Stomach (tissue), 9 donors: ENCODE data around the gene PKD1L1. TPM values are rescaled to one million over a fixed set of nuclear protein-coding genes. Genes with fewer than 3 reads are reported as not detected.

Source experiments
- DNase-seq, 2 donors: peaks; one replicate each; pipeline versions ENCODE4 v3.0.0 to v3.0.0-alpha.2; 2013 to 2019
- H3K27ac ChIP-seq, 5 donors: fragments of 200-600 bp in 4 of 5; sonication (generic) in 4 of 5; one replicate each; pipeline ENCODE4 v1.5.1; 2013 to 2019; ENCODE audit warnings: mild to moderate bottlenecking in 1 of 5, moderate library complexity in 1 of 5
- H3K27me3 ChIP-seq, 3 donors: fragments of 200-600 bp; sonication (generic); one replicate each; pipeline ENCODE4 v1.5.1; 2017 to 2019; ENCODE audit warnings: mixed run types in 1 of 3
- H3K36me3 ChIP-seq, 4 donors: fragments of 200-600 bp; sonication (generic); 1 replicate in 3 of 4; 2 replicates in 1 of 4; pipeline ENCODE4 v1.5.1; 2016 to 2019
- H3K4me1 ChIP-seq, 4 donors: fragments of 200-600 bp; sonication (generic); one replicate each; pipeline ENCODE4 v1.5.1; 2016 to 2019
- H3K4me3 ChIP-seq, 4 donors: fragments of 200-600 bp; sonication (generic) in 3 of 4; one replicate each; pipeline ENCODE4 v1.5.1; 2016 to 2019; ENCODE audit warnings: mild to moderate bottlenecking in 1 of 4
- H3K9me3 ChIP-seq, 4 donors: fragments of 200-600 bp; sonication (generic); one replicate each; pipeline ENCODE4 v1.5.1; 2016 to 2019
- CTCF ChIP-seq, 7 experiments: fragments of 450-650 bp in 4 of 7; fragments of 200-600 bp in 3 of 7; sonication (generic) in 3 of 7; IDR thresholded peaks; one replicate each; pipeline ENCODE4 v1.5.1; 2016 to 2019; ENCODE audit warnings: antibody characterized with exemption in 7 of 7, control low read depth in 2 of 7, mild to moderate bottlenecking in 1 of 7
- EP300 ChIP-seq: sonication (generic); formaldehyde crosslinking; IDR thresholded peaks from one replicate; pipeline ENCODE4 v1.6.1; 2017; ENCODE audit warnings: antibody characterized with exemption
- POLR2A ChIP-seq, 4 donors: fragments of 450-650 bp; IDR thresholded peaks; one replicate each; pipeline ENCODE4 v1.6.1; 2016; ENCODE audit warnings: antibody characterized with exemption in 4 of 4, control low read depth in 2 of 4, mild to moderate bottlenecking in 1 of 4, moderate library complexity in 1 of 4
- POLR2AphosphoS5 ChIP-seq, 3 donors: sonication (generic); formaldehyde crosslinking; IDR thresholded peaks; one replicate each; pipeline ENCODE4 v1.6.1; 2016; ENCODE audit warnings: antibody characterized with exemption in 3 of 3
- WGBS, 5 donors: extraction: QIAGEN DNeasy Blood & Tissue Kit in 3 of 5; methylation state at CpG; one replicate each; pipeline versions ENCODE4 v1.1.5 to v1.1.7; 2013 to 2018; 5-methylcytosine and 5-hydroxymethylcytosine counted together
- intact Hi-C: fragments of 100-400 bp; cut with DNase I; formaldehyde crosslinking; loops from one replicate; pipeline ENCODE4 v1.15.1; 2023; ENCODE audit warnings: low total_unique reads
- polyA plus RNA-seq, 3 donors: library from polyadenylated mRNA; stranded (reverse); fragments of 200-250 nt; gene quantifications; one replicate each; pipeline ENCODE4 v1.2.3, GENCODE V29; 2013
- total RNA-seq, 5 donors: library from RNA; depleted of rRNA; stranded (reverse); fragments of >200 nt; gene quantifications; one replicate each; pipeline versions ENCODE4 v1.1.0 to v1.2.3, GENCODE V29; 2014 to 2016
- donor health status: healthy with polysubstance abuse.
- donor health status: Bipolar disorder and iron deficiency.
- donor health status: healthy.

The PKD1L1 gene
- total and polyA plus RNA-seq, 8 donors, result under 0.01 to 1.2 (median 0.10) TPM; not detected in 2

GRCh38 chr7:47827351-47827756 is 120.9 kb downstream of the PKD1L1 start:
- no peaks in the 10 kb centered on the region for H3K27me3 ChIP-seq
- 53 to 79% (median 77%) methylated on average over 3 to 8 of the region's 8 CpGs for WGBS, 5 donors
- peak in 1 of 2 donors; percentile 26 for DNase-seq
- H3K36me3 ChIP-seq, result no peaks in the 10 kb centered on the region
- no peak overlapping the region for H3K27ac ChIP-seq
- intact Hi-C loops, result no loop called here
- no peaks in the 10 kb centered on the region for H3K9me3 ChIP-seq
- no peak overlapping the region for H3K4me3 ChIP-seq
- no peak for TF ChIP-seq CTCF (IDR thresholded peaks at IDR 0.05)
- no peaks in the 10 kb centered on the region for H3K4me1 ChIP-seq

GRCh38 chr7:47826754-47827153 is 121.5 kb downstream of the PKD1L1 start:
- intact Hi-C loops, result no loop called here
- WGBS, 5 donors, result 45 to 84% (median 77%) methylated on average over 1 of the region's 1 CpG
- no peaks in the 10 kb centered on the region for H3K27me3 ChIP-seq
- H3K4me3 ChIP-seq, result no peak overlapping the region
- no peaks in the 10 kb centered on the region for H3K4me1 ChIP-seq
- H3K36me3 ChIP-seq, result no peaks in the 10 kb centered on the region
- TF ChIP-seq EP300 (no peak), POLR2AphosphoS5 (IDR thresholded peaks at IDR 0.05) (no peak), CTCF (IDR thresholded peaks at IDR 0.05) (no peak), POLR2A (IDR thresholded peaks at IDR 0.05) (no peak)
- H3K27ac ChIP-seq, result no peak overlapping the region
- no peaks in the 10 kb centered on the region for H3K9me3 ChIP-seq
- DNase-seq, result no peak

- H3K4me3 ChIP-seq, result no peak overlapping the region
- TF ChIP-seq EP300 (no peak), CTCF (IDR thresholded peaks at IDR 0.05) (no peak), POLR2AphosphoS5 (IDR thresholded peaks at IDR 0.05) (no peak), POLR2A (IDR thresholded peaks at IDR 0.05) (no peak)
- peaks cover 0 to 5% (median 0%) of the 10 kb centered on the region in 4 donors for H3K4me1 ChIP-seq
- 82 to 92% (median 87%) methylated on average over 3 of the region's 3 CpGs for WGBS, 5 donors
- no peaks in the 10 kb centered on the region for H3K9me3 ChIP-seq
- no peak overlapping the region for H3K27ac ChIP-seq
- no peak for DNase-seq
- intact Hi-C loops, result loop anchor here (5.0 kb wide), 1 partner anchor 547 kb away; no protein-coding TSS in a partner anchor
- H3K36me3 ChIP-seq, result no peaks in the 10 kb centered on the region
- H3K27me3 ChIP-seq, result no peaks in the 10 kb centered on the region
These were observed 128.7 kb downstream of the PKD1L1 start for GRCh38 chr7:47819607-47819920.

GRCh38 chr7:47818796-47819606 is 129.3 kb downstream of the PKD1L1 start:
- no peak overlapping the region for H3K27ac ChIP-seq
- DNase-seq, result peak; percentile 72 to 92
- H3K4me3 ChIP-seq, result no peak overlapping the region
- H3K9me3 ChIP-seq, result no peaks in the 10 kb centered on the region
- WGBS, 5 donors, result 44 to 58% (median 55%) methylated on average over 6 of the region's 6 CpGs
- intact Hi-C loops, result loop anchor here (5.0 kb wide), 1 partner anchor 547 kb away; no protein-coding TSS in a partner anchor
- TF ChIP-seq CTCF (IDR thresholded peaks at IDR 0.05) (peak in 5 of 7 experiments; percentile 88 to 93 (median 90)), EP300 (no peak), POLR2A (IDR thresholded peaks at IDR 0.05) (no peak), POLR2AphosphoS5 (IDR thresholded peaks at IDR 0.05) (peak in 2 of 3 donors; percentile 46 to 53)
- no peaks in the 10 kb centered on the region for H3K27me3 ChIP-seq
- H3K4me1 ChIP-seq, result peaks cover 0 to 5% (median 0%) of the 10 kb centered on the region in 4 donors
- H3K36me3 ChIP-seq, result no peaks in the 10 kb centered on the region
